Measurements from ENCODE around the gene PIK3IP1. TPM values are rescaled to one million over a fixed set of nuclear protein-coding genes. Genes with fewer than 3 reads are reported as not detected.
"Not testable (repeated sequence)": the region's sequence is repeated elsewhere in the genome, so short reads cannot be mapped to it uniquely, and the experiment has no call there.

PIK3IP1 gene, protein sequence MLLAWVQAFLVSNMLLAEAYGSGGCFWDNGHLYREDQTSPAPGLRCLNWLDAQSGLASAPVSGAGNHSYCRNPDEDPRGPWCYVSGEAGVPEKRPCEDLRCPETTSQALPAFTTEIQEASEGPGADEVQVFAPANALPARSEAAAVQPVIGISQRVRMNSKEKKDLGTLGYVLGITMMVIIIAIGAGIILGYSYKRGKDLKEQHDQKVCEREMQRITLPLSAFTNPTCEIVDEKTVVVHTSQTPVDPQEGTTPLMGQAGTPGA
- 17.3 TPM for total RNA-seq (ENCODE audit: insufficient read depth, low replicate concordance)

DNA sequence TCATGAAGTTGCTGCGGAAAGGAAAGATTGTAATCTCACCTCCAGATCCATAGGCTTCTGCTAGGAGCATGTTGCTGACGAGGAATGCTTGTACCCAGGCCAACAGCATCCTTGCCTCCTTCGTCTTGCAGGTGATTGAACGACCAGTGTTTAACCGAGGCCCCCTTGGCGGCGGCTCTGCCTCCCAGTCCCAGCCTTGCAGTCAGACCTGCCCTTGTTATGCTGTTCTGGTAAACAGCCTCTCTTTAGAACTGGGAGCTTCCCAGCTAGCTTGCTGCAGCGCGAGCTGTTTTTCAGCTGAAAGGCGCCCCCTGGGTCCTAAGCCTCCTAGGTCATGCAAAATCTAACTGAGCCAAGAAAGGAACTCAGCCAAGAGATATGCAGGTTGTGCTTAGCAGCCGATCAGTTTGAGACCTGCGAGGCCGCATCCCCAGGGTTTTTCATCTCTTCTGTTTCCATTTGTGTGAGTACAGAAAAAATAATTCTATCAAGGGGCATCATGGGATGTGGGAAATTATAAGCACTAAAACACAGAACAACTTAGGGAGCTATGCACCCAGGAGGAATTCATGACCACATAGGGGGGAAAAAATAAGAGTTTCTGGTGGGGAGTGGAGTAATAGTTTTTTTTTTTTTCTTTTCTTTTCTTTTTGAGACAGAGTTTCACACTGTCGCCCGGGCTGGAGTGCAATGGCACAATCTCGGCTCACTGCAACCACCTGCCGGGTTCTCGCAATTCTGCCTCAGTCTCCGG is at the start of gene PIK3IP1:
TSS of gene PIK3IP1 (minus strand) at position 253 of the 754 bp plus-strand sequence. CDS start at position 109, 144 bp downstream.
- DNase-seq (ENCODE audit: low spot score) = peak; percentile 95

DNA sequence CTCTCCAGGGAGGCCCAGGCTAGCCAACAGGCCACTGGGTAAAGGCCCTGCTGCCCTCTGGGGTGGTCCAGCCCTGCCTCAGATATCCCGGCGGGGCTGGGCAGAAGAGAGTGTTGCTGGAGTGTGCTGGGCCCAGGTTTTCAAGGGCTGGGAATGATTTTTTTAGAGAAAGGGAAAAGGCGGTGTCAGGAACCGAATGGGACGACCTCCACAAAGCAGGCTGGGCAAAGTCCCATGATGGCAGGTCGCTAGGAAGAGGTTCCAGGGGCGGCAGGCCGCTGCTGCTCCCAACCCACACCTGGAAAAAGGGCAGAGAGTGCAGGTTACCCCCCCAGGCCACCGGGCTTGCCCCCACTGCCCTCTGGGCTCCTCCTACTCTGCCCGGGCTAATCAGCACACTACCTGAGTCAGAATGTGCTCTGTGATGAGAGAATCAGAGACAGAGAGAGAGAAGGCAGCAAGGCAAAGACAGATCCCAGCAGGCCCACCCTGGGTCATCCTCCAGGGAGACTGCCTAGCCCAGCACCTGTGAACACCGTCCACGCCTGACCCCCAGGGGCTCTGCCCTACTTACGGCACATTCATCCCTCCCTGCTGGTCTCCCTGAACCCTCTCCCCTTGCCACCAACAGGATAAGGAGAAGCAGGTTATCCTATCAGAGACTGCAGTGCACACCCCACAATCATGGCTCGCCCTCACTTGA is 49.2 kb upstream of the PIK3IP1 start:
- no peak for DNase-seq (ENCODE audit: low spot score)

DNA sequence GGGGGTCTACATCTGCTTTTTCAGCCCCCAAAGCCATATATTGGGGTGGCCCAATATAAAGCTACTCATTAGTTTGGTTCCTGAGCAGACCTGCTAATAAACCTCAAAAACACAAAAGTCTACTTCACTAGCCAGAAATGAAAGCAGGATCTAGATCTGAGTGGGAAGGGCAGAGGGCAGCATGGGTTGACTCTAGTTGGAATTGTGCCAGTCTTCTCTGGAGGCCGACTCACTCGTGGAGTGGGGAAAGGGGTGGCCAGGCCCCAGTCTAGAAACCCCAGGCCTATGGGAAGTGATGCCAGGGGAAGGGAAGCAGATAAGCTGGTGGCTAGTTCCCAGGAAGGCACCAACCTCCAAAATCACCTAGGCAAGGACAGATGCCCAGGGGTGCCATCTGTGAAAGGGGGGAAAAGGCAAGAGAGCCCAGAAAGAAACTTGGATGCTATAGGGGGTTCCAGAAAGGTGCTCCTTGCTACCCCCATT is 48.5 kb upstream of the PIK3IP1 start:
- no peak for DNase-seq (ENCODE audit: low spot score)

DNA sequence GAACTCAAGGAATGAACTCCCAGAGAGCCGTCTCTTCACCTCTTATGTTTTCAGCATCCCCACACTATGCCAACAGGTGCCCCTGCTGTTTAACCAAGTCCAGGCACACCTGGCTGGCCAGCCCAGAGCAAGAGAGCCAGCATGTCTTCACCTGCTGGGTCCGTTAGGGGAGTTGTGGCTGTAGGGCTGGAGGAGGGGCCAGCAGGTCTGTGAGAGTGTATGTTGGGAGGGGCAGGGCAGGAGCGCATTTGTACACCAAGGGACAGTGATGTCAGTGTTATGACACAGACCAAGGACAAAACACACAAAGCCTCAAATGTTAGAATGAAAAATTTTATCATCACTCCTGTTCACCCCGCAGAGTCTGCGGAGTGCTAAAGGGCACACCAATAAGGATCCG is 48.1 kb upstream of the PIK3IP1 start:
- DNase-seq (ENCODE audit: low spot score) = no peak

DNA sequence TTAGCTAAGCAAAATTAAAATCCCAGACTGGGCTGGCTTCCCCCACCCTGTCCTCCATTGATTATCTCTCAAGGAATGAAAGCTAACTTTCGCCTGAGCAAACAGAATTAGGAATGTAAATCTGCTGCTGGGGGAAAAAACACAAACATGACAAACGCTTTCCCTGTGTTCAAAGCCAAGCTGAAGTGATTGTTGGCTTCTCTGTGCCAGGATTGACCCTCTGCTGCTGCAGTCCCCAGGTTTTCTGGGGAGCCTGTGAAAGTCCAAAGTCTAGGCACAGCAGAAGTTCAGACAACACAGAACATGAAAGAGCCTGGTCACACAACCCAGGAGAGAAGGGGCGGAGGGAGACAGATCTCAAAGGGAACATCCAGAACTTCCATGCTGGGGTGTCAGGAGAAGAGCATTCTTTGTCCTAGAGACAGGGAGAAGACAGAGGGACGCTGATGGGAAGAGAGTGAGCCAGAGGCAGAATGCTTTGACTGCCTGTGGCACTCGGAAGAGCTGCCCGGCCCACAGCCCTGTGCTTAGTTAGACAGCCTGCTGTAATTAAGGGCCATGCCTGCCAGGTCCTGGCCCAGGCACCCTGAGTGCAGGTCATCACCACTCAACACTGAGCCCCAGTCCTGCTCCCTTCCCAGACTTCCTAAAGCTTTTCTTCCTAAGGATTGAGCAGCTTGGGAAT is 47.0 kb upstream of the PIK3IP1 start:
- DNase-seq (ENCODE audit: low spot score) = no peak

DNA sequence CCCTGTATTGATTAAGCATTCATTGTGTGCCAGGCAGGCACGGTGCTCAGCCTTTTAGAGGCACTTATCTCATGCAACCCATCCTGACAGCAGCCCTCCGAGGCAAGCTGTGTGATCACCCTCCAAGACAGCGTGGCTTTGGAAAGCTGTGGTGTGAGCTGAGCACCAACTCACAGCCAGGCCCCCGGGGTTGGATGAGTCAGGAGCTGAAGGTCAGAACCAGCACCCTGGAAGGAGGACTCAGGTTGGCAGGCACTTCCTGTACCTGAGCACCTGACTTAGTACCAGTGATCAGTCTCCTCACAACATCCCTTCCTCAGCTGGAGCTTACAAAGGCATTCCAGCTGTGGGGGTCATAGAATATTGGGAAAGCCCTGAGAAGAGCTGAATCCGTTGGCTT is 44.9 kb upstream of the PIK3IP1 start:
- DNase-seq (ENCODE audit: low spot score) = no peak

DNA sequence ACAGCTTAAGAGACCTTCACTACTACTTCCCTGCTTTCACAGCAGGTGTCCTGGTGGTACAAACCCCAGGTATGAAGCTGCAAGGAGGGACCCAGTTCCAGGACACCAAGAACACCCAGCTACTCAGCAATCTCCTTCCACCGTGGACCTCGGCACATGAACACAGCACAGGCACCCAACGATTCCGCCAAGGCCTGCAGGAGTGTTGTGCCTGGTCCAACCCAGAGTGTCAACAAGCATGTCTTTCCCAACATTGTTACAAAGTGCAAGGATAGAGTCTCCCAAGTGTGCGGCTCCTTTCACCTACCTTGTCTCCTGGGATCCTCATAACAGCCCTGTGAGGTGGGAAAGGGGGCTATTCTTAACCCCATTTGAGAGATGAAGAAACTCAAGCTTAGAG is 42.0 kb upstream of the PIK3IP1 start:
- DNase-seq (ENCODE audit: low spot score) = no peak

DNA sequence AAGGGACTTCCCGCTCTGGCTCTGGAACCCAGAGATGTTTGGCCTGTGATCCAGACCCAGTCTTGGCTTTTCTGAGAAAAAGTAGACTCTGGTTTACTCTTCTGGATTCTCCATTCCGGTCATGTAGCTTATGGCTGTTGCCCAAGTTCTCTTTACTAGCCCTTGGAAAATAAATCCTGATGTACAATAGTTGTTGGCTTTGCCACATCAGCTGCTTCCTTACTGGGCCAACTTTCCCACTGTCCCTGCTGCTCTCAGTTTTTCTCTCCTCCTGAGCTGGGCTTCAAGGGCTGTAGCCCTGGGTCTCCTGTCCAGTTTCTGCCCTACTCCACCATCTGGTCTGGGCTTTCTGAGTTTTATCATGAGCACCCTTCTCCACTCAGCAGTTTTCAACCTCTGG is 41.4 kb upstream of the PIK3IP1 start:
- DNase-seq (ENCODE audit: low spot score) = no peak

DNA sequence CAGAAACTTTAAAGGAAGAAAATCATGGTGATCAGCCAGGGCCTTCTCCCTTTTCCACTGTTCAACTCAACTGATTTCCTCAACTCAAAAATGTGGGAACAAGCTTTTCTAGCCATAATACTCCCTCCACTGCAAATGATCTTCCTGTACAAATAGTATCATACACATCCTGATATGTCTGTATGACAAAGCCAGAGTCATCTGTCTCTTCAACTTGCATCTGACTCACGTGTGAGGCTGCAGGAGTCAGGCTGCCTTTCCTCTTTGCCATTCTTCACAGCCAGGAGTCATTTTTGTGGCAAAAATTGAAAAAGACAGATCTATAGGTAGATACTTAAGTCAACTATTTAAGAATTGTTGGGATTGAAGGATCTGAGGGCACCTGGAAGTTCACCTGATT is 40.6 kb upstream of the PIK3IP1 start:
- no peak for DNase-seq (ENCODE audit: low spot score)

DNA sequence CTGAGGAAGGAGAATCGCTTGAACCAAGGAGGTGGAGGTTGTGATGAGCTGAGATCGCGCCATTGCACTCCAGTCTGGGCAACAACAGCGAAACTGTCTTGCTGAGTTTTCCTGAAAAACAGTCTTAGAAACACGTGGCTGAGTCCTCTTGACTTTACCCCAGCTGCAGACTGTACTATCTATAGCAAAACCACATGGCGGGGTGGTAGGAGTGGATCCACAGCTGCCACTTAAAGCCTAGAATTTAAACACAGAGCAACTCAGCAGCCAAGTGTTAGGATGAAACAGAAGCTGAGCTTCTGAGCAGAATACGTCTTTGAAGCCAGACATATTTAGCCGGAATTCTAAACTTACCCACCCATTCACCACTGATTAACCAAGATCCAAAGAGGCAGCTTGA is 39.7 kb upstream of the PIK3IP1 start:
- DNase-seq (ENCODE audit: low spot score) = no peak

DNA sequence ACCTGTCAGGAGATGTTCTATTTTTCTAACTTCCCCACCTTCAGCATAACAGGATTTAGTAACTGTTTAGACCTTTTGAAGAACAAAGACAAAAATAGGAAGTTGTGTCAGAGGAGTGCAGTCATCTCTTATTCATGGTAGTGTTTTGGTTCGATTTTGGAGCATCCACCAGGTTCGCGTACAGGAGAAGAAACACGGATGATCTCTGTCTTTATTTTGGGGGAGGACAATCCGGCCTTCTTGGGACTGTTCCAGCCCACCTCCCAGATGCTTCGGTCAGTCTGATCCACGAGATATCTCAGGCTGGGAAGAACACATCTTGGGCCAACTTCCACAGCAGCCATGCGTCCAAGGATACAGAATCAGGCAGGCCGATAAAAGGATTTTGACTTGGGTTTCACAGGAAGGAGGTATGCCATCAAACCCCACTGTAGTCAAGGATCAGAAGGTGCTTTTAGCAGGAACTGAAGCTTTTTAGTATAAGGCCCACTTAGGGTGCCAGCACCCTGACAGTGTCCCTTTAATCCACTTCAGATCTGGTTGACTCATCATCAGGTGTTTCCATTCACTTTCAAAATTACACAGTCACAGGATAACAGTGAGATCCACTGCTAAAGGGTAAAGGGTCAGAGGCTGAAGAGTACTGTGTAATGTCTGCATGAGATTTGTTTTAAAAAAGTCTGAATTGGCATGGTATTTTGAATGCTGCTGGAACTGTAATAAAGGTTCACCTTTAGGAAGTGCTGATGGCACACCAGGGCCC is 37.3 kb upstream of the PIK3IP1 start:
- DNase-seq (ENCODE audit: low spot score) = no peak

DNA sequence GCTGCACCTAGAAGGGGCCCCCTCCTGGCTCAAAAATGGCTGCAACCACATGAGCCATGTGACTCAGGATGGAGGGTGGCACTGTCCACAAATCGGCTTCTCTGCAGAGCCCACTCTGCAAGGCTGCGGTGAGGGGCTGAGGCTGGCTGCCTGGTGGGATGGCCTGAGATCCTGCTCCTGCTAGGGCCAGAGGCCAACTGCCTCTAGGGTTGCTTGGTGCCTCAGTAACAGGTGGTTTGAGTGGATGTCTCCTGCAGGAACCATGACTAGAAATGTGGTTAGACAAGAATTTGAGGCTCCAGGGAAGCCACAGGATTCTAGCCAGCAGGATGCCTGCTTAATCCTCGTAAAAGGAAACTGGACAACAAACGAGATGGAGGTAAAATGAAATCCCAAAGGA is 36.7 kb upstream of the PIK3IP1 start:
- DNase-seq (ENCODE audit: low spot score) = no peak

DNA sequence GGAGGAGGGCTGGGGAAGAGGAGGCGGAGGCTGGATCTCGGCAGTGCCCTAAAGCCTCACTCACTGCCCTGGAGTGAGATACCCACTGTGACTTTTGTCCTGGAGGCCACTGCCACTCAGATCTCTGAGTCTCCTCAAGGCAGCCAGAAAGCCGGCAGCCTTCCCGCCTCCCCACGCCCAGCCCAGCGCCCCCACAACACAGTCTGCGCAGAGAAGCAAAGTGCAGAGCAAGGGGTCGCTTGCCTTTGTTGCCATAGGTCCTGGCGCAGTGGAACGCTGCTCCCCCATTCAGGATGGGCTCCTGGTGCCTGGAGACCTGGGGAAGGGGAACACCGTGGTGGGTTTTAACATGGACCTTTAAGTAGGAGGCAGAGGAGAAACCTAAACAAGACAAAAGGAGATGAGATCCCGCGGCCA is 36.3 kb upstream of the PIK3IP1 start:
- no peak for DNase-seq (ENCODE audit: low spot score)

DNA sequence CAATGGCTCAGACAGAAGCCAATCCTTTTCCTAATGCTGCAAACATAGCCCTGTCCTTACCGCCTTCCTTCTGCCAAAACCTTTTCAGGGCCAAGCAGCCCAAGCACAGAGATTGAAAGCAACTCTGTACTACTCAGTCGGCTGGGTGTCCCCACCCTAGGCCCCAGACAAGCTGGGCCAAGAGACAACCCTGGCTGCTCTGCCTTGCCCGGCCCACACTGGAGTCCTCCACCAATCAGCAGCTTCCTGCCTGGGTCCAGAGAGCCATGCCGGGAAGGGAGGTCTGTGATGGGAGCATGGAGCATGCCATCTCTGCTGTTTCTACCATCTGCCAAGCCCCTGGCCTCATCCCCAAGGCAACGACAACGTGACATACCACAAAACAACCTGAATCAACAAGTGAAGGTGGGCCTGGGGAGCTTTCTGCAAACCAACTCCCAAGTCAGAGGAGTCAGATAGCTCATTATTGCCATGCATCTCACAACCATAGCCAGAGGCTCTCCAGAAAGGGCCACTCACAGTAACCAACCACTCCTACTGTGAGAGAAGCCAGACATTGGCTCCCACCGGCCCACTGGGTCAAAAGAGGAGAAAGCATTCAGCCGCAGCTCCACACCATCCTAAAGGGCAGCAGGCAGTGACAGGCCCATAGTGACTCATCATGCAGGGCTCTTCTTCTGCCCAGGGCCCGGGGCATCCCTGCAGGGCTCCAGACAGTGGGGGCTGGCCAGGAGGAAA is 35.7 kb upstream of the PIK3IP1 start:
- DNase-seq (ENCODE audit: low spot score) = peak; percentile 21

DNA sequence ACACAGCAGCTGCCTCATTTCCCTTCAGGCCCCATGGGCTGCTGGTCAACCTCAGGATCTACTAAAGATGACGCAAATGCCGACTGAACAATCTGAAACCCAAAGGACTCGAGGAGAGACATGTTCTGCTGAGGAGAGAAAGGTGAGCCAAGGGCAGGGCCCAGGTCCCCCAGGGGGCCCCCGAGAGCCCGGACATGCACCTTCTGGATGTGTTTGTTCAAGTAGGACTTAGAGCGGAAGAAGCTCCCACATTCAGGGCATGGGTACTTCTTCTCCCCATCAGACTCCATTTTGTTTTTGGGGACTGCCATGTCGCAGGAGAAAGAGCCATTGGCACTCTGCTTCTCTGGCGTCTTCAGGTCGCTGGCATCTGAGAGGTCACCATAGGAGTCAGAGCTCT is 34.6 kb upstream of the PIK3IP1 start:
- no peak for DNase-seq (ENCODE audit: low spot score)

DNA sequence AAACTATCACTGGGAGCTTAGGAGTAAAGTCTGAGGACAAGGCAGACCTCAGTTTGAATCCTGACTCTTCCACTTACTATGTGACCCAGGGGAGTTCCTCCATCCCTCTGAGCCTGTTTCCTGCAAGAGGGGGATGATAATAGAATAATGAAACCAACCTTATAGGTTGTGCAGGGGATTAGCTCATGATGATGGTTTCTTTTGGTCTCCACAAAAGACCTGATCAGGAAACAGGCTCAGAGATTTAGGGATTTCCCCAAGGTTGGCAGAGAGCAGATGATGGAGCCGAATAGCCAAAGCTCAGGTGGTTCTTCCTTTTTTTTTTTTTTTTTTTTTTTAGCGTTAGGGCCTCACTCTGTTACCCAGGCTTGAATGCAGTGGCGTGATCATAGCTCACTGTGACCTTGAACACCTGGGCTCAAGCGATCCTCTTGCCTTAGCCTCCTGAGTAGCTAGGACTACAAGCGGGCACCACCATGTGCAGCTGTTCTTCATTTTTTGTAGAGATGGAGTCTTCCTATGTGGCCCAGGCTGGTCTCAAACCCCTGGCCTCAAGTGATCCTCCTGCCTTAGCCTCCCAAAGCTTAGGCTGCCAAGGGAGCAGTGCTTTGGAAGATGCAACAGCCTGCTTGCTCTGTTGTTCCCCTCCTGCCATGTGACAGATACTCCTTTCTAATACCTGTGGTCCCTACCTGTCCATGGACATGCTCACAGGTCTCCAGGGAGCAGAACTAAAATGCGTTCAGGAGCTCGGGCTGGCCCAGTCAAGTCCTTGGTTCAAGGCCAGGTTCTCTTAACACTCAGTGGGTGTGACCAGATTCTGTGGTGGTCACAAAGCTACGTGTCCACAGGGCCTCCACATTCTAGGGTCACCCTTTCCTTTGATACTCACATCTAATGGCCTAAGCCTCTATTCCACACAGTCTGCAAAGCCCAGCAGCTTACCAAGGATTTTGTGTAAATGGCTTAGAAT is 31.6 kb upstream of the PIK3IP1 start:
- no peak for DNase-seq (ENCODE audit: low spot score)

DNA sequence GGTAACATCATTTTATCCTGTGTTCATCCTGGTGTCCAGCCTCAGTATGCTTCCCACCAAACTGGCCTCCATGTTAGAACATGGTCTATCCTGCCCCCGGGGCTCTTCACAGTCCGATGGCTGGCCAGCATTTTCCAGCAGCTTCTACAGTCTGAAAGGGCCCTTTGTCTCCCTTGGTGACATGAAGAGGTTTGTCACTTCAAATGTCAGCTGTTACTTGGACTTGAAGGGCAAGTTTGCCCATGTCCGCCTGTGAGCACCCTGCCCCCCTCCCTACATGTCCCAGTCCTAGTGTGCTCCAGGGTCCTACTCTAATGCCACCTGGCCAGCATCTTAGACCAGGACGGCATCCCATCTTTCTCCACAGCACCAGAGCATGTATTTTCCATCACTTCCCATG is 29.1 kb upstream of the PIK3IP1 start:
- no peak for DNase-seq (ENCODE audit: low spot score)

DNA sequence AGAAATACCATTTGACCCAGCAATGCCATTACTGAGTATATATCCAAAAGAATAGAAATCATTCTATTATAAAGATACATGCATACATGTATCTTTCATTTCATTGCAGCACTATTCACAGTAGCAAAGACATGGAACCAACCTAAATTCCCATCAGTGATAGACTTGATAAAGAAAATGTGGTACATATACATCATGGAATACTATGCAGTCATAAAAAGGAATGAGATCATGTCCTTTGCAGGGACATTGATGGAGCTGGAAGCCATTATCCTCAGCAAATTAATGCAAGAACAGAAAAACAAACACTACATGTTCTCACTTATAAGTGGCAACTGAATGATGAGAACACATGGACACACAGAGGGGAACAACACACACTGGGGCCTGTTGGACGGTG is 21.9 kb upstream of the PIK3IP1 start:
- not testable (repeated sequence) for DNase-seq (ENCODE audit: low spot score)
